Superior temporal gyrus (tissue), 1 donor: Measurements from ENCODE around the gene C2orf49.

ENCODE experiments used
- DNase-seq: peaks from one replicate; pipeline ENCODE4 v3.0.0-alpha.2; 2016; ENCODE audit errors: extremely low spot score

Gene C2orf49

DNA sequence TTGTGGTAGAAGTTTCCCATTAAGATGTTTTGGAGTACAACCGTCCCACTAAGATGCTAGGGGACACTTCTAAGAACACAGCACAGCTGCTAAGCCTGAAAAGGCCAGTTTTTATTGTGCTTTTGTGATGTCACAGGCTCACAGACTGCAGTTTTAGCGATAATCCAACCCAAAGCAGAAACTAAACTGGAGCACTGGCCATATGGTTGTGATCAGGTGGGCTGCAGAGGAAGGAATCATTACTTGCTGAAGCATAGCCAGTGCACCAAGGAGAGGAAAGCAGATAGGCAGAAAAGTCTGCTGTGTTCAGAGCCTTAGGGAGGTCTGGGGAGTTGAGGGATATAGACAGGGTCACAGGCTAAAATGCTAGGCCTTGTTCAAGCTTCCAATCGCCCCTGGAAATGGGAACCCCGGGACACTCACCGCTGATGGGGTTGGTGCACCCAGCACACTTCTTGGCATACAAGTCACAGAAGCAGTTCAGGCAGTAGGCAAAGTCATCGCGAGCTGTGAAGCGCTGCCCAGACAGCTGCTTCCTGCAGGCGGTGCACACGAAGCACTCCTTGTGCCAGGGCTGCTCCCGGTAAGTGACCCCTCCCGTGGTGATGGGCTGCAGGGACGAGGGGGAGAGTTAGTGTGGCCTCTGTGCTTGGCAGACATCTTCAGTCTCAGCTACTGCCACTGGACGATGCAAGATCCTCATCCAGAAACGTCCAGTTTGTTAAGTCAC, 25.7 kb downstream of the C2orf49 start:
- DNase-seq = peak; percentile 42

DNA sequence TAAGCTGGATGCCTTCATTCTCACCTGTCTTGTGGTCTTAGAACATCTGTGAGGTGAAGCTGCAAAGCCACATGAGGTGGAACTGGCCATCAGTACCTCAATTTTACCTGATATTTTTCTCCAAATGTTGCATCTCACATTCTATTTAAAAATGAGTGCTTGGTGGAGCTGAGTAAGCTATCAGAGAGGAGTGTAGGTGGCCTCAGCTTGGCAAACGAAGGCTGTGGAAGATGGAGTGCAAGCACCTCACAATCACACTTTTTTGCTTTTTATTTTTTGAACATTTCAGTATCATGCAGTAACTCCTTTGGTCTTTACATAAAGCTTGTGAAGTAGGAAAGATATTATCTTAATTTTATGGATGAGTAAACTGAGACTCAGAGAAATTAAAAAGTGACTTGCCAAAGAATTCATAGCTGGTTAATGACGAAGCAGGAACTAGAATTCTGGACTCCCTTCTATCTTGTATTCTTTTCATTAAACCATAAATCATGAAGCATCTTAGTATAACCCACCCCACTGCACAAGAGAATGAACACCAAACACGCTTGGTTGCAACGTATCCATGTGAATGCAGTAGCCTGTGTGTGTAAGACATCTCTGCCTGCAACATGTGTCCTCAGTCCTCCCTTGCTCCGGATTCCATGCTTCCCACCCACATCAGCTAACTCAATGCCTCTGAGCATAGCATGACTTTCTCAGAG, 27.2 kb downstream of the C2orf49 start:
- no peak for DNase-seq

DNA sequence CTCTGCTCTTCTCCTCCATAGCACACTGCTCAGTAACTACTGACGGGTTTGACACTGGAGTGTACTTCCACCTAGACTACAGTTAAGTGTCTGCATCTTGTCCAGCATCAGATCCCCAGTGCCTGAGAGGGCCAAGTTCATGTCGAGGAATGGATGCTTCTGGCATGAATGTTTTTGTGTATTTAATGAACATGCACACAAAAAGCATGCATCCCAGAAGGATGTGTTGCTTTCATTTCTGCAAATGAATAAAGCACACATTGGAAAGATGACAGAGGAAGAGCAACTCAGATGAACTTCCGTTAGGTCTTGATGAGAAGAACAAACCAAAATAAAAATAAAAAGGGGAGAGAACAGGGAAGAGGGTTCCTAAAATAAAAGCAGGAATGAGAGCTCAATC, 27.9 kb downstream of the C2orf49 start:
- no peak for DNase-seq

DNA sequence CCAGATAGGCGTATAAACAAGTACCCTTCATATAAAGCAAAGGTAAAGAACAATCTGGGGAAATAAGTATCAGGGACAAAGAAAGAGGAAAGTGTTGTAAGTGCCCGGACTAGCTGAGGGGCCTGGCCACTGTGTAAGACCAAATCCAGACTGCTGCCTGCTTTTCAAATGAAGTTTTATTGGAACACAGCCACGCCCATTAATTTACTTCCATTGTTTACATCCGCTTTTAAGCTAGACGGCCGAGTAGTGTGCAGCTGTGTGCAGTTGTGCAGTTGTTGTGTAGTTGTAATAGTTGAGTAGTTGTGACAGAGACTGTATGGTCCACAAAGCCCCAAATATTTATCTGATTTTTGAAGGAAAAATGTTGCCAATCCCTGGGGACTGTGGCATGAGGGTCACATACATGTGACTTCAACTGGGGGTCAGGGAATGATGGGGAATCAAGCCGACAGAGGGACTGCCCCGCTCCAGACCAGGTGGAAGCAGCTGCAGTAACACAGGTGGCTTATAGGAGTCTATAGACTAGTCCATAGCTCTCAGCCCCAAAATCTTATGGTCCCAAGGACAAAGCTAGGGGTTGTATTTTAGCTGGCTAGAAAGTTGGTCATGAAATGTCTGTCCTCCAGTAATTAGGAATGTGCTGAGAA, 31.5 kb downstream of the C2orf49 start:
- DNase-seq = no peak

DNA sequence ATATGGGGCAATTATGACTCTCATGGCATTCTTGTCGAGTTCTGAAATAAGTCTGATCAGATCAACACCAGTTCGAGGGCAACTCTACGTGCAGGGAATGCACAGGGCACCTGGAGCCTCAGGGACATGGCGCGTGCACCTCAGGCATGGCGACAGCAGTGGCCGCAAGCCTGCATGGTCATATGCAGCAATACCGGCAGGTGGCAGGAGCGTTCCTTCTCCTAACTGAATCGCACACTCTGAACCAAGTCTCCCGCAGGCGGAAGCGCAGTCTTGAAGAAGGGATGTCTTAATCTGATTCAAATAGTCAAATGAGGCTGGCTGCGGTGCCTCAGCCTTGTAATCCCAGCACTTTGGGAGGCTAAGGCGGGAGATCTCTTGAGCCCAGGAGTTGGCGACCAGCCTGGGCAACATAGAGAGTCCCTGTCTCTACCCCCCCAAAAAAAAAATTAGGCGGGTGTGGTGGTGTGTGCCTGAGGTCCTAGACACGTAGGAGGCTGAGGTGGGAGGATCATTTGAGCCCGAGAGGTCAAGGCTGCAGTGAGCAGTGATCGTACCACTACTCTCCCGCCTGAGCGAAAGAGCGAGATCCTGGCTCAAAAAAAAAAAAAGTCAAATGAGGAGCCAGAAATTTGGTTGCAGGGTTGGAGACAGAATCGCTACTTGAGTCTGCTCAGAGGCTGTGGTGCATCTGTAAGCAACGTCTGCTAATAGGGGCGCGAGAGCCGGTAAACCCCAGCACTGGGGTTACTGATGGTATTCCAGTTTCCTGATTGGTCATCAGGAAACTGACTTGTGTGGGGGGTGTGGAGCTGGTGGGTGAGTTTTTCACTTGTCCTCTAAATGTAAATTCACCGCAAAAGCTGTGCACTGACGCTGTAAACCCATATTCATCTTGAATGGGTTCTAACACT, 32.7 kb downstream of the C2orf49 start:
- DNase-seq = peak; percentile 89

DNA sequence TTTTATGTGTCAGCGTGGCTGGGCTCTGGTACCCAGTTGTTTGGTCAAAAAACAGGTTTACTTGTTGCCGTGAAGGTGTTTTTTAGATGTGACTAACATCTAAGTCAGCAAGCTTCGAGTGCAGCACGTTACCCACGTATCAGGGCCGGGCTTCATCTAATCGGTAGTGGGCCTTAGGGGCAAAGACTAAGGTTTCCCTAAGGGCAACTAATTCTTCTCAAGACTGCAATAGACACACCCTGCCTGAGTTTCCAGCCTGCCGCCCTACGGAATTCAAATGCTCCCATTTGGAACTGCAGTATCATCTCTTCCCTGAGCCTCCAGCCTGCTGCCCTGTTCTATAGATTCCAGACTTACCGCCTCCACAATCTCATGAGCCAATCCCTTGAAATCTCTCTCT, 33.8 kb downstream of the C2orf49 start:
- DNase-seq = no peak

DNA sequence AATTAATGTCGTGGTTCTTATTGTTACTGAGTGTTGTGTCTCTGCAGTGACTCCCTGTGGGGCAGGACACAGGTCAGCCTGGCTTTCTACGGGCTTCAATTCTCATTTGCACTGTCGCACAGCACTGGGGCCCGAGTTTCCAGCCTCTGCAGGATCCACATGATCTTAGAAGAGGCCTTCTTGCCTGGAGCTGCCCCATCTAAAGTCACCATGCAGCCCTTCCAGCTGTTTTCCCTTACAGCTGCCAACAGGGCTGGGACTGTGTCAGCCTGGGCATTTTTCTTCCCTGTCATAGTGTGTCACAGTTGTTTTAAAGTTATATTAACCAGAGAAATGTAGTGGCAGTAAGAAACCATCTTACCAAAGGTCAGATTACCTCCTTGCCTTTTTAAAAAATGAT, 34.5 kb downstream of the C2orf49 start:
- DNase-seq = no peak

DNA sequence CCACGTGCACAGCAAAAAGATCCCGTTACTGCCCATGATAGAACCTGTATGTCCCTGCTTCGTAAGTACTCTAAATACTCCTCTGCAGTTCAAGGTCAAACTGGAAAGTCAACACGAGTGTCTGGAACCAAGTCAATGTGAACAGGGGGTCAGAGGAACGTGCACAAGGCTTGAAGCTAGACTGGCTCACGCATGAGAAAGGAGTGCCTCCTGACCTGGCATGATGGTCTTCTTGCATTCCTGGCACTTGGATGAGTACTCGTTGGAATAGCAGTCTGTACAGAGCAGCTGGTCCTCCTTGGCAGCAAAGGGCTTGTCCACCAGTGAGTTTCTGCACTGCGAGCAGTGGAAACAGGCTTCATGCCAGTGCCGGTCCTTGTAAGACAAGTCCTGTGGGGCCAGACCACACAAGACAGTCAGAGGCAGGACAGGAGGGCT, 36.0 kb downstream of the C2orf49 start:
- no peak for DNase-seq

DNA sequence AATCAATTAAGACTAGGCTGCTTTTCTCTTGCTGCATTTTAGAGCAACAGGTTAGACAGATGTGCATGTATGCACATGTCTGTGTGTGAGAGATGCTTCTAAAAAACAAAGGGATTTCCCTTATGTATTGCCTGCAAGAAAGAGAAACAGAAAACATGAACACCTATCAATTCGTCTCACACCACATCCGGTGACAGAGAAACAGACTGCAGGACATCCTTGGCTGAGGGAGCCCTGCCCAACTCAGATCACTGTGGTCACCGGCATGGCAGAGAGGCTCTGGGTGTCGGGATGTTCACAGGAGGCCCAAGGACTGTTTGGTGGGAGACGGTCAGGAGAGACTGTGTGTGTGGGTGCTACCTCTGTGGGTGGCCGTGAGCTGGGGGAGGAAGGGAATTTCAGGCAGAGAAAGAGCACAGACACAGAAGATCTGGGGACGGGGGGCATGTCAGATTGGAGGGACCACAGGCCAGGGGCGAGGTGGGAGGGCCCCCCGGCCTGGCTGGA, 36.6 kb downstream of the C2orf49 start:
- no peak for DNase-seq

DNA sequence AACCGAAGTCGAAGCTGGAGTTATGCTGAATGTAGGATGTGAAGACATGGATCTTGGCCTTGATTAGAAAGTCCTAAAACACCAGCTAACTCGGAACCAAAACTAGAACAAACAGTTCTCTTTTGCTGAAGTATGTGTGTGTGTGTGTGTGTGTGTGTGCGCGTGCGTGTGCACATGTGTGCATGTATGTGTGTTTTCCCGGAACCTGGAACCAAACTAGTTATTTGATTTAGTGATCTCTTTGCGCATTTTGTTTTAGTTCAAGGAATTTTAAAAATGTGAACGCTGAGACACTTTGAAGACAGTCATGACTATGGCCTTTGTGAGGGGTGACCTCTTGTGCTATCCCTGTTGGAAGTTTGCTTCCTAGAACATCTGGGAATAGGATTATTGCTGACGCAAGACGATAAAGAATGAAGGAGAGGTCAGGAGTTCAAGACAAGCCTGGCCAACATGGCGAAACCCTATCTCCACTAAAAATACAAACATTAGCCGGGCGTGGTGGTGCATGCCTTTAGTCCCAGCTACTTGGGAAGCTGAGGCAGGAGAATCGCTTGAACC, 37.7 kb downstream of the C2orf49 start:
- no peak for DNase-seq

DNA sequence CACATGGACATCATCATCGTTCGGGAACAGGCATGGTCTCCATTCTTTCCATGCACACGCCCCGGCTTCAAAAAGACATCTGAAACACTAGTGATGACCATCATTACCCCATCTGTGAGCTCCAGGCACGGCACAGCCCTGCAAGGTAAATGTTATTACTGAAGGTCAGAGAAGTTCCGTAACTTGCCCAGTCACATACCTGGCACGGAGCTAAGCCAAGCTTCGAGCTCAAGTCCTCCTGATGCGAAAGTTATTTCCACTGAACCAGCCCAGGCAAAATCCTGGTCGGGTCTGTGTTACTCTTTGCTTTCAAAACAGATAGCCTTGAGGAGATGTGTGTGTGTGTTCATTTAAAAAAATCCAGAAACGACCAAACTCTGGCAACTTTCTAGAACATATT, 38.7 kb downstream of the C2orf49 start:
- DNase-seq = no peak

DNA sequence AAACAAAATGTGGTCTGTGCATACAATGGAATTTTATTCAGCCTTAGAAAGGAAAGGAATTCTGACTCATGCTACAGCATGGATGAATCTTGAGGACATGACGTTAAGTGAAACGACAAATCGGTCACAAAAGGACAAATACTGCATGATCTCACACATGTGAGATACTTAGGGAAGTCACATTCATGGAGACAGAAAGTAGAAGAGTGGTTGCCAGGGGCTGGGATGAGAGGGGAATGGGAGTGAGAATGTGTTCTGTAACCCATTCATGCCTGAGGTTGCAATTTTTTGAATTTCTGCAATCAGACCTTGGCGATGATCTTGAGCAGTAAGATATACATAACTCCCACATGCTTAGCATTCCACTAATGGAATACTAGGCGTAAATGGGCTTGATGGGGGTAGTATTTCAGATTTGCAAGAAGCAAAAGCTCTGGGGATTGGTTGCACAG, 39.5 kb downstream of the C2orf49 start:
- no peak for DNase-seq

DNA sequence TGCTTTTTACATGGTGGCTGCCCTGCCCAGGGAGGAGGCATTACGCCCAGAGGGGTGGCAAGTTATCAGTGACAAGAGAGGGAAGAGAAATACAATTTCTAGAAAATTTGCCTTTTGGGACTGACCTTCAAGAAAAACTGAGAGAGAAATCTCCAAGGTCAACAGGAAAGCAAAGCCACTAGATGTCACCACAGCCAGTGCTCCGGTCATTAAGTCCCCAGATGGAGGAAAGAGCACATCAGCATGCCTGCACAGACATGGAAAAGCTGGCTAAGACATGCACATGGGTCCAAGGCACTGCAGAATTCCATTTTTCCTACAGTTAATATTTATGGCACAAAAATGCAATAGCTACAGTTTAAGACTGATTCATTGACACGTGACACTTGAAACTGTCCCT, 40.5 kb downstream of the C2orf49 start:
- DNase-seq = no peak

DNA sequence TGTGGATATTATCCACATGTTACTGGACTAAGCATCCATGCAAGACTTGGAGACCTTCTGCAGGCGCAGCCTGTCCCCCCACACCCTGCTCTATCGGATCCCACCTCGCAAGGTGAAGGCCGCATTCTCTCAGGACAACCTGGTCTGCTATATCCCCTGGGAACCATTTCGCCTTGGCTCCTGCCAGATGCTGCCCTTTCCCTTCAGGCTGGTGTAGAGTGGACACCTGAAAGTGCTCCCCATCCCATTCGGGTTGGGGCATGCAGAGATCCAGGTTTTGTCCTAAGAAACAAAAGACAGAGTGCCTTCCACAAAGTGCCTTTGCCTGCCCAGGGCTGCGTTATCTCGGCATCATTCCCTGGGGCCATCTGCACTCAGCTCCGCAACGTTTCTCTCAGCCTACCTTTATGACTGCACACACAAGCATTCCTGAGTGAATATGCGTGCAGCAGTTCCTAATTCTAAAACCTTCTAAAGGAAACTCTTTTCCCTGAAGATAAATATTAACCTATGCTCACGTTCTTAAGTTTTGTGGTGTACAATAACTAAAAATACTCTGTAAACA, 41.0 kb downstream of the C2orf49 start:
- DNase-seq = no peak

DNA sequence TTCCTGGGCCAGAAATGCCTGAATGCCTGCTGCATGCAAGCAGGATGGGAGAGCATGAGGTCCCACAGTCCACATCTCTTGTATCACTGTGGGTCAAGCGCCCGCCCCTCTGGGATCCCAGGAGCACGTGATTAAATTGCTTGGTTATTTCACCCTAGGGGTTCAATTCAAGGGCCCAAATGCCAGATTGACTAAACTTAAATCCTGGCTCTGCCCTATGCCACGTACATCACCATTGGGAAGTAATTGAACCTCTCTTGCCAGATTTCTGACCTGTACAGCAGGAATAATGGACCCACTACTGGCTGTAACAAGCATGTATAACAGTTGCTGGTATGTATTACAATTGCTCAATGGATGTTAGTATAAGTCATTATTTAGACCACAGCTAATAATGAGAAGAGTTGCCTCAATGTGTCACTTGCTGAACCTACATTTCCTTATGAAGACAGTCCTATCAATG, 41.6 kb downstream of the C2orf49 start:
- DNase-seq = no peak

DNA sequence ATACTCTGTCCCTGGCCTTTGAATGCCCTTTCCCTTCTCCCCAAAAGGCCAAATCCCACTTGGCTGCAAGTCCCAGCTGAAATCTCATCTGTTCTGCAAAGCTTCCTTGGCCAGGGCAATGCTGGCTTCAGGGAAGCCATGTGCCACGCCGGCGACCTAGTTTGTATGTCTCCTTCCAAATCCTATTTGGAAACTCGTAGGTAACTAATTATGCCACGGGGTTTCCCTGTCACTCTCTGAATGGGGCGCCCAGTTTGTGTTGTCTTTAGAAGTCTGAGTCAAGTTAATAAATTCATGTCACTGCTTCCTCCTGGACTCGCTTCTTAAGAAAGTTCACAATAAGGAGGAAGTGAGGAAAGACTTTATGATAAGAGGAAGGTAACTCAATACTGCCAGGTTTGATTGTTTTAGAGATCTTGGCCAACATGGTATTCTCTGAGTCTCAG, 42.4 kb downstream of the C2orf49 start:
- DNase-seq = no peak

DNA sequence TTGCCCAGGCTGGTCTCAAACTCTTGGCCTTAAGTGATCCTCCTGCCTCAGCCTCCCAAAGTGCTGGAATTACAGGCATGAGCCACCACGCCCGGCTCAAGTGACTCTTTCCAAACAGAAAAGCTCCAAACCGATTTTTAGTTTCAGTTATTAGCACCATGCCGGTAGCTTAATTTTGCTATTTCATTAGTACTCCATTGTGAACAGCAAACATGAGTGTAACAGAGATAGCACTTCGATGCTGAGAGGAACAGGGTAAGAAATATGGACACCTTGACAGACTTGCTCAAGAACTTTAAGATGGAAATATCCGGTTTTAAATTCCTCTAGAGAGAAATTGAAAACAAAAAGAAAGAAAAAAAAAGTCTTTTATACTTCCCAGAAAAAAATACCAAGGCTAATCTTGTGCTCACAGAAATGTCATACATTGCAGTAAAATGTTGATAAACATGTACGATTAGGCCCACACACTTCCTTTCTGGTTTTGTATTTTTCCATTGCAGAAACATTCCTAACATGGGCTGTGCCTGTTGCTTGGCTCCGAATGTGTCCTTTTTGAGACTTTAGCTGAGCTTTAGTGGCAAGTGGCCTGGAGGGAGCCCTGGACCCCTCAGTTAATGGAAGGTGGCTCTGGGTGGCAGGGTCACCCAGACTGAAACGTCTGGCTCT, 43.2 kb downstream of the C2orf49 start:
- no peak for DNase-seq

DNA sequence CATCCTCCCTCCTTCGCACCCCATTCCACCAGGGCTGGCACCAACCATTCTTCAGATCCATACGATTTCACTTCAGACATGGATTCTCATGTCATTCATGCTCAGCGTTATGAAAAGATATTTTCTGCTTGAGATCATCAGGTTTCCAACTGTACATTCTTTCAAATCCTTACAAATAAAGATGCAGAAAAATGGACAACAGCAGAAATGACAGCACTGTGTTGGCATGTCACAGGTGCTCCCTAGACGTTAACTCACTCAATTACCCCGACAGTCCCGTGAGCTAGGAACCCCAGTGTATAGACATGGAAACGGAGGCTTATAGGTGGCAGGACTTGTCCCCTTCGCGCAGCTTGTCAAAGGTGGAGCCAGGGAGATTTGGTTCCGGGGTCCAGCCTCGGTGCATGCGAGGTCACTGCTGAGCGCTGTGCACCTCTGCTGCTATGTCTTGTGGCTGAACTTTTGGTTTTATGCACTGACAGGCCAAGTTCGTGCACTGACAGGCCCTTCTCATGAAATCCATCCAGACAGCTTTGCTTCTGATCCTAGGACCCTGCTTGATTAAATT, 43.8 kb downstream of the C2orf49 start:
- no peak for DNase-seq

DNA sequence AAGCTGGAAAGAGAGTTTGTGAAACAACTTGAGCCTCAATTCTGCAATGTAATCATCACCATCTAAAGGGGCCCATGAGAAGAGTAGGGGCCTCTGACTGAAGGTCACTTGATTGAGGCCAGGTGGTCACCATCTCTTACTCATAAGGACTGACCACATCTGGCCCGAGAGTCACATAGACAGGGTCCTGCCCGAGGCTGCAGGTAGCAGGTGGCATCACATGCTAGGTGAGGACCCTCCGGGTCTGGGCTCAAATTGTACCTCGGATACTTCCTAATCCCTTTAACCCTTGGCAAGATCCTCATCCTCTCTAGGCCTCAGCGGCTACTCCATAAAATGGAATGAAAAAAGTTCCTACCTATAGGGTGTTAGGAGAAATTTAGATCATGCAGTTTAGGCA, 44.8 kb downstream of the C2orf49 start:
- DNase-seq = no peak
